T-helper 22 cell (primary cell): ENCODE measurements around the gene MOGAT2.
A peak's percentile ranks its signal among the peaks of the same experiment; 100 is the strongest.
"Not testable (repeated sequence)": the region's sequence is repeated elsewhere in the genome, so short reads cannot be mapped to it uniquely, and the experiment has no call there.

Experiments used
- DNase-seq: peaks from one replicate; pipeline ENCODE4 v3.0.0-alpha.2; 2020; ENCODE audit warnings: low read depth

Gene MOGAT2

DNA sequence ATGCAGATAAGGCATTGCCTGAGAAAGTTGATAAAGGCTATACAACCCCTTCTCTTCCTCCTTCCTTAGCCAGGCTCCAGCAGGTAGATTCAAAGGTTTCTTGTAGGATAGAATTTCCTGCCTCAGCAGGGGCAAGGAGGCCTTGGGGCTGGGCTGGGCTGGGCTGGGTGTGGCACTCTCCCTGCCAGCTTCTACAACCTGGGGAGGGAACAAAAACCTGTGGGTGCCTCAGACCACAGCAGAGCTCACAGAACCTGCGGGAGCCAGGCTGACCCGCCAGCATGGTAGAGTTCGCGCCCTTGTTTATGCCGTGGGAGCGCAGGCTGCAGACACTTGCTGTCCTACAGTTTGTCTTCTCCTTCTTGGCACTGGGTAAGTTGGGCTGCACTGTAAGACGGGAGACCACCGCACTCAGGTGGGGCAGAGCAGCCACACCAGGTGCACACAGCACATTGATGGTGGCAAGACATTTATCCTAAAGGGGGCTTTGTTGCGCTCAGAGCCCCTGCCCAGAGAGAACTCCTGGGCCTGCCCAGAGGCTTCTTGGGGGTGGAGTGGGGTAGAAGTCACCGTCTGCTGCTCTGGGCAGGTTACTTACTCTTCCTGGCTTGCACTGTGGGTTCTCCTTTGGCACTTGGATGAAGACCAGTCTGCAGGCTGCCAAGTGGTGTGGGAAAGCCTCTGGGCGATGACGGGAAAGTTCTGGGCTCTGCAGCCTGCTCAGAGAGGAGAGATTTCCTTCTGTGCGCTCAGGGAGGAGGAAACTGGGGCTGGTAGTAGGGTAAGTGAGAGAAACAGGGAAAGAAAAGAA, at the start of gene MOGAT2:
TSS of gene MOGAT2 (plus strand) at position 231 of the 811 bp plus-strand sequence. CDS start at position 282, 51 bp downstream.
- no peak for DNase-seq

DNA sequence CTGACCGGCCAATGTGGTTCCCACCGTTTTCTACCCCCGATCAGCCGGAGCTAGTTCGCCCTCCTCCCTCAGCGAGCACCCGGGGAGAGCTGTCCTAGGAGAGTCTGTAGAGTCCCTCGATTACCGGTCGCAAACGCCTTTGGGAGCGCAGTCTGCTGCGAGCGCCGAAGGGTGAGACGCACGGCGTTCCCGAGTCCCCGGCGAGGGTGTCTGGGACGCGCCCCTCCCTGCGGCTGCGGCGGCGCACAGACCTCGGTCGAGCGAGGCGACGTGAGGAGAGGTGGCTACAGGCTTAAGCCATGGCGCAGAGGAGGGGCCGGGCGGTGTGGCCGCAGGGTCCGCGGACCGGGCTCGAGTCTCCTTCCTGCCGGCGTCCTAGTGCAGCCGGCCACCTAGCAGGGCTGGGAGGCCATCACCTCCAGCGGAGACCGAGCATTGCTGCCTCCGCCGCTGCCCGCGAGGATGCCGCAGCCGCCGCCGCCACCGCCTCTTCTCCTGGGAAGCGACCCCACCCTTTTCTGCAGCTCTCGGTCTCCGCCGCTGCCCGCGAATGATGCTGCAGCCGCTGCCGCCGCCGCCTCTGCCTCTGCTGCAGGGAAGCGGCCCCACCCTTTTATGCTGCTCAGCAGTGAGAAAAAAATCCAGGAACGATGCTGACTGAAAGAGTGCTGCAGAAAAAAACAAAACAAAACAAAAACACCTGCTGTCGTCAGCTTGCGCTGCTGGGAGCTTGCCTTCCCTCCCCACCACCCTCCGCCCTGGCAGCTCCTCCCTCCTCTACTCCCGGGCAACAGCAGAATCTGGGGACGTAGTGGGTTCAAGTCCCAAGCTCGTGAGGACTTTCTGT, 49.0 kb upstream of the MOGAT2 start, which contains the start of gene MAP6:
TSS of gene MAP6 (minus strand) at position 588 of the 847 bp plus-strand sequence. CDS start 669 bp downstream, outside the sequence.
- no peak for DNase-seq

DNA sequence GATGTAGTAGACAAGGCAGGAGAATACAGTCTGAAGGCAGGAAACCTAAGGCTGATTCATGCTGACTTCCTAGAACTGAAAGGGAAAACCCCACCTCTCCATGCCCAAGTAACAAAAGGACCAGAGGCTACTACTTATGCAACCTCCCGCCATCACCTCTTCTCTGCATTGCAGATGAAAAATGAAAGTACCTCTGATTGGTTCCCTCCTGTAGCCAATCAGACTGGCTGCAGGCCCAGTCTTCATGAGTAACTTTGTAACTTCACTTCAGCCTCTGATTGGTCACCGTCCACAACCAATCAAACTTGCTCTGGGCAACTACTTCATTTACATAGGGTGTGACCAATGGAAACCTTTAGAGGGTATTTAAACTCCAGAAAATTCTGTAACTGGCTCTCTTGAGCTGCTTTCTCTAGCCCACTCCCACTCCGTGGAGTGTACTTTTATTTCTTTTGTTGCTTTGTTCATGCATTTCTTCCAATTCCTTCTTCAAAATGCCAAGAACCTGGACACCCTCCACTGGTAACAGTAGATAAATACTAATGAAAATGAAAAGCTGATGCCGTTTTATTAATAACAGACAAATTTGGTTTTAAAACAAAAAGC, 43.6 kb upstream of the MOGAT2 start:
- no peak for DNase-seq

DNA sequence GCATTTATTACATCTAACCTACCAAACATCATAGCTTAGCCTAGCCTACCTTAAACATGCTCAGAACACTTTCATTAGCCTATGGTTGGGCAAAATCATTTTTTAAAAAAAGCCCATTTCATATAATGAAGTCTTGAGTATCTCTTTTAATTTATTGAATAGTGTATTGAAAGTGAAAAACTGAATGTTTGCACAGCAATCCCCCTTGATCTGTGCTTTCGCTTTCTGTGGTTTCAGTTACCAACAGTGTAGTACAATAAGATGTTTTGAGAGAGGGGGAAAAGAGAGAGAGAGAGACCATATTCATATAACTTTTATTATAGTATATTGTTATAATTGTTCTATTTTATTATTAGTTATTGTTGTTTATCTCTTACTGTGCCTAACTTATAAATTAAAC, 40.4 kb upstream of the MOGAT2 start:
- no peak for DNase-seq

DNA sequence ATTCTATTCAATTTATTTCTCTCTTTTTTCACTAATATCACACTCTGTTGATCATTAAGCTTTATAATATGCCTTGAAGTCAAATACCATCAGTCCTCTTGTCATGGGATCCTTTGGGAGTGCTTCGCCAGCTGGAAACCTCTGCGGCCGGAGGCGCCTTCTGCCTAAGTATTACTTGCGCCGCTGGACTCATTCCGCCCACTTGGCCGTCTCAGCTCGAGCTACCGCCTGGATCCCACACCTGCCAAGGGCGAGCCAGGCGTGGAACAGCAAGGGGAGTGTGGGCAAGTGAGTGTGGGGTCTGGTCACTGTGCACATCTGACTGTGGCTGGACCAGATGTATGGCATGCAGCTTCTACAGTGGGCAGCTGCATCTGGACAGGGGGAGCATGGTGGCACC, 39.7 kb upstream of the MOGAT2 start:
- DNase-seq, result no peak

DNA sequence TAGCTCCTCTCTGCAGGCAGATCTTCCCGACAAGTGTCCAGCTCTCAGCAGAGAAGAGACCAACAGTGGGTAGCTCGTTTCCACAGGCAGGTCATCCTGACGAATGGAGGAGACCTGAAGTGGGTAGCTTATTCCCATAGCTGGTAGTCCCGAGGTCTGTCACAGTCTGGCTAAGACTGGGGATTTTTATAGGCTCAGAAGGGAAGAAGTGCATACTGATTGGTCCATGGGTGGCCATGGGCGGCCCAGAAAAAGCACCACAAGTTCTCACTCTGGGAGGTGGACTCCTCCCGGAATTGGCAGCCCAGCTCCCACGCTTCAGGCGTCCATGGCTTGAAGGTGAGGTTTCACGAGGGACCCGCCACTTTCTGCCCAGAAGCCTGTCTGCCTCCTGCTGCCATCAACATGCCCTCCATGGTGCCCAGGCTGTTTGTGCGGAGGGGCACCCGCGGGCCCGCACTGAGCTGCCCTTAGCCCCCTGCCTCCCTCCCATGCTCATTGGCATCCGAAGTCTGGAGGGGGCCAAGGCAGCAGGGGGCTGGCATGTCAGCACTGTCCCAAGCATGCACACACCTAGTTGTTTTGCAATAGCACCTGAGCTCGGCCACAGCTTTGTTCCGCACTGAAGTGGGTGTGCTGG, 38.9 kb upstream of the MOGAT2 start:
- DNase-seq, result no peak

DNA sequence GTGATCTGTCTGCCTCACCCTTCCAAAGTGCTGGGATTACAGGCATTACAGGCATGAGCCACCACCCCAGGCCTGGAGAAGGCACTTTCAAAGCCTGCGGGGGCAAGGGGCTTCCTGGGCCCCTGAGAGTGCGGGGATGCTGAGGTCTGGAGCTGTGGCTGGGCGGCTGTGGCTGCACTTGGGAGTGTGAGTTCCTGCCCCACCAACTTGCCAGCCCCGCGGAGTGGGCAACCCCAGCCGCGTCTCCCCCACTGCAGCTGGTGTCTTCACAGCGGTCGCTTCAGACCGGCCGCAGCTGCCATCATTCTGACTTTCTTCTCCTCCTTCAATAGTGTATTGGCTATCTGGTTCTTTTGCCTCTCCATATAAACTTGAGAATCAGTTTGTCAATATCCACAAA, 38.1 kb upstream of the MOGAT2 start:
- no peak for DNase-seq

DNA sequence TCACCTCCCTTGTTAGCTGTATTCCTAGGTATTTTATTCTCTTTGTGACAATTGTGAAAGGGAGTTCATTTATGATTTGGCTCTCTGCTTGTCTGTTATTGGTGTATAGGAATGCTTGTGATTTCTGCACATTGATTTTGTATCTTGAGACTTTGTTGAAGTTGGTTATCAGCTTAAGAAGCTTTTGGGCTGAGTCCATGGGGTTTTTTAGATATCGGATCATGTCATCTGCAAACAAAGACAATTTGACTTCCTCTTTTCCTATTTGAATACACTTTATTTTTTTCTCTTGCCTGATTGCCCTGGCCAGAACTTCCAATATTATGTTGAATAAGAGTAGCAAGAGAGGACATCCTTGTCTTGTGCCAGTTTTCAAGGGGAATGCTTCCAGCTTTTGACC, 33.8 kb upstream of the MOGAT2 start:
- DNase-seq, result not testable (repeated sequence)

DNA sequence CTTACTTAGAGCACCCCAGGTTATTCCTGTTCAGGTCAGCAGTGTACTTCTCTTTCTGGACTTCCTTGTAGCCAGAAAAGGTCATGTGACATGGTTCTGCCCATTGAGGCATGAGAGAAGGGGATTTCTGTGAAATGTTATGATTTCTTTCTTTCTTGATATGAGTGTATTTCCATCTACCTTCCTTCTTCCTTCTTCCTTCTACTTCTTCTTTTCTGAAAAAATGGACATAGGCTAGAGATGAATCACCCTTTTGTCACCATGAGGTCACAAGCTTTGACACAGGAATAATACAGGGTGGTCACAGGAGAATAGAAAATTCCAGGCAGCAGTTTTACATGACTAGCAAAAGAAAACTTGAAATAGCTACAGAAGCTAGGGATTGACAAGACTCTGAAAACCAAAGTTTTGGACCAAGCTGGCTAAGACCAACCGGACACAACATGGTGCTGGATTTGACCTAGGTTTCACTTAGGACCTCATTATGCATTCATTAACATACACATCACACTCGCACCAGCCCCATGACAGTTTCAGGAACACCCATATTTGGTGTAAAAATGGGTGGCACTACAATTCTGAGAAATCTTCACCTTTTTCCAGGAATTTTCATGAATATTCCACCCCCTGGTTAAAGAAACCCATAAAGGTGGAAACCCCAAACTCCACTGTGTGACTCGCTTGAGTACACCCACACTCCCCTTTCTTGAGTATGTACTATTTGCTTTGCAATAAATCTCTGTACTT, 27.6 kb upstream of the MOGAT2 start:
- no peak for DNase-seq

DNA sequence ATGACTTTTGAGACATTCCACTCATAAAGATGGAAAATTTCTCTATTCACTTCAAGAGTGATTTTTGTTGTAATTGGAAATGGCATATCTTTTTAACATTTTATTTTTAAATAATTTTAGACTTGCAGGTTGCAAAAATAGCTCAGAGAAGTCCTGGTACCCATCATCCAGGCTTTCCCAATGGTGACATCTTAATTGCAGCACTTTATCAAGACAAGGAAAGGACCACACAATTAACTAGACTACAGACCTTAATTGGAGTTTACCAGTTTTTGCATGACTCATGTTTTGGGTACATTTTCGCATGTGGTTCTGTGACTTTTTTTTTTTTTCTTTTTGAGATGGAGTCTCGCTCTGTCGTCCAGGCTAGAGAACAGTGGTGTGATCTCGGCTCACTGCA, 25.8 kb upstream of the MOGAT2 start:
- no peak for DNase-seq

DNA sequence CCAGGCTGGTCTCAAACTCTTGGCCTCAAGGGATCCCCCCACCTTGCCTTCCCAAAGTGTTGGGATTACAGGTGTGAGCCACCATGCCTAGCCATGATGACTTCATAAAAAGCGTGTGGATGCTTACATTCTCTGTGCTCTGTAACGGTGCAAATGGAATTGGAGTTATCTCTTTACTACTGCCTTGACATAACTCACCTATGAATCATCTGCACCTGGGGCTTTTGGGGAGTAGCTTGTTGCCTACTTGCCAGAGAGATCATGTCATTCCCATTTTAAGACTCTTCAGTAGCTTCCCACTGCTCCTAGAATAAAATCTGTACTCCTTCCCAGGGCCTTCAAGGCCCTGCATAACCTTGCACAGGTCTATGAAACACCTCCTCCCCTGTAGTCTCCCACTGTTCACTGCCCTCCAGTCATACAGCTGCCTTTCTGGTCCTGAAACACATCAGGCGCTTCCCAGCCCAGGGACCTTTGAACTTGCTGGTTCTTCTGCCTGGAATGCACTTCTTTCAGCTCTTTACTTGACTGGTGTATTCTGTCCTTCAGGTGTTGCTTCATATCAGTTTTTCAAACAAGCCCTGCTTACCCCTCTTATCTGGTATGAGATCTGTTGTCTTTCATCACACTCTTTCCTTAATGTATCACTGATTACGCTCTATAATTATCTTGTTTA, 19.6 kb upstream of the MOGAT2 start:
- no peak for DNase-seq

DNA sequence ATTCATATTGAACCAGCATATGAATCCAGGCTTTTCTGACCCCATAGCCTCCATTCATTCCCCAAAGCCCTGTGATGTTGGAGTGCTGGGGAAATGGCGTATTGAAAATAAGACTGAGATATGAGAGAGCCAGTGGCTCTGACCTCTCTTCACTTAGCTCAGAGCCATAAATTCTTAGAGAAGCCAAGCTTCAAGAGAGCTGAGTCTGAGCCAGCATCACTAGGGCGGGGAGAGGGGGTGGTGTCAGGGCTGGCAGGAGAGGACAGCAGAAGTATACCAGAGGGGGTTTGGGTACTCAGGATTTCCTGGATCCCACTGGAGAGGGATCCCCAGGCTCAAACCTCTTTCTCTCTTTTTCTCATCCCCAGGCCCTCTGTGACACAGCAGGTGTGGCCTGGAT, 16.7 kb upstream of the MOGAT2 start:
- no peak for DNase-seq

DNA sequence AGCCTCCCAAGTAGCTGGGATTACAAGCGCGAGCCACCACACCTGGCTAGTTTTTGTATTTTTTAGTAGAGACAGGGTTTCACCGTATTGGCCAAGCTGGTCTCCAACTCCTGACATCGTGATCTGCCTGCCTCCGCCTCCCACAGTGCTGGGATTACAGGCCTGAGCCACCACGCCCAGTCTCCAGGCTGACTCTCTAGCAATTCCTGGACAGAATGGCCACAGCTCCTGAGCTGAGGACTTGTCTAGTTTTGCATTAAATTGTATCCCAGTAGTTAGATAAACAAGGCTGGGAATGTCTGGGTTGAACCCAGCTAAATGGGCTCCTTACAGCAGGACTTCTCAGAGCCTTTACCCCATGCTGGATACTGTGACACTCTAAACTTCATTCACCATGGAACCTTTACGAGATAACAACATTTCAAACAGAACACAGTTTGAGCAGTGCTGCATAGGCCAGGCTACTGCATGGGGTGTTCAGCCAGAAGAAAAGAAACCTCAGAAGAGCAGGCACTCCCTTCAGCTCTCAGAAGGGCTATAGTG, 13.9 kb upstream of the MOGAT2 start:
- DNase-seq, result no peak

DNA sequence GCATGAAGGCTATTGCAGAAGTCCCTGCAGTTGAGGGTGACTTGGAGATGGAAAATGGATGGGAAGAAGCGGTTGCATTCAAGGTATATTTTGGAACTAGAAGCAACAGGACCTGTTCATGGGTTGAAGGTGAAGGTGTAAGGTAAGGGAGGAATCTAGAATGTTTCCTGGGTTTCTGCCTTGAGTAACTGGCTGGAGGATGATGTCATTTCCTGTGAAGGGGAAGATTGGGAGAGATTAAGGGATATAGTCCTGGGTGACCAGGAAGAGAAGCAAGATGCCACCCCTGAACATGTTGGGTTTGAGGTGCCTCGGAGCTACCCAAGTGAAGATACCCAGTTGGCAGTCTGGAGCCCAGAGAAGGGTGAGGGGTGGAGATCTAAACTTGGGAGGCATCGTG, 12.1 kb upstream of the MOGAT2 start:
- DNase-seq, result no peak

DNA sequence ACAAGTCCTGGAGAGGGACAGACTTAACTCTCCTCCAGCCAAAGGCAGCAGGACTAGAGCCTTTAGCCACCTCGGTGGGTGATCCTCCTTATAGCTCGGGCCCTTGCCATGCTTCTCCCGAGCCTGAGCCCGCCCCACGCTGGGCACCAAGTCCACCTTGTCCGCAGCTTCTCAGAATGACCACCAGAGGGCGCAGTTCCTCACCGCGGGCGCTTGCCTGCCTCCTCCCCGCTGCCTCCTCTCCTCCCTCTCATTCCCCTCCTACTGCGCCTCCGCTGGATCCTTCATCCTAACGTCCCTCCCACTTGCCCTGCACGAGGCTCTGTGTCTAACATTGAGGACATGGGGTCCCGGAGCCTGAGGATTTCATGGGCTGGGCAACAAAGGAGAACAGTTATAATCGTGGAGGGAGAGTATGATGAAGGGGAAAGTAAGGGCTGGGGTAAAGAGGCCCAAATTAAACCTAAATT, 11.3 kb upstream of the MOGAT2 start:
- DNase-seq, result peak; percentile 23

DNA sequence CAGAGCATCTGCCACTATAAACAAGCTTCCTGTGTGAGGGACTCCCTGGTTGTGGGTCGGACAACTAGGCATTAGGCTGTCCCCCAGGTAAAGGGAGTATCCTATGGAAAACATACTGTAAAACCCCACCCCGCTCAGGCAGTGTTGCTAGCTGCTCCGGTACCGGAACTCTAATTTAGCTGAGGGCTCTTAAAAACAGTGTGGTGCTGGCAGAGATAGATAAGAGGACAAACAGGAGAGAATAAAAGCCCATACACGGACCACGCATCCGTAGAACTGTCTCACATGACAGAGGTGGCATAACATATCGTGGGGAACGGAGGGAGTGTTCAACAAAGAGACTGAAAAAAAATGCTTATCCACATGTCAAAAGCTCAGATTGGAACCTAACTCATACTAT, 3.4 kb upstream of the MOGAT2 start:
- DNase-seq, result no peak

DNA sequence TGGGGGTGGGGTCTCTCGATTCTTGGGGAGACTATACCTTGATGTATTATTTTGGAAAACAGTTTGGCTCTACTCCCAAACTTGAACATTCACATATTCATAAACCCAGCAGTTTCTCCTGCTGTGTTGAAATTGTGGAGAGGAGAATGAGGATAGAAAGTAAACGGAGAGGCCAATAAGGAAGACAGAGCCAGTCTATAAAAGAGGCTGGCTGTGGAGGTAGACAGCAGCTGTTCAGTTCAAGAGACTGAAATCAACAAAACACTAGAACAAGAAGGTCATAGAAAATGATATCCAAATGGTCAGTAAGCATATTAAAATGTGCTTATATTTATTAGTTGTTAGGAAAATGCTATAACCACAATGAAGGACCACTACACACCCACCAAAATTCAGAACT, 1.9 kb upstream of the MOGAT2 start:
- DNase-seq, result no peak

DNA sequence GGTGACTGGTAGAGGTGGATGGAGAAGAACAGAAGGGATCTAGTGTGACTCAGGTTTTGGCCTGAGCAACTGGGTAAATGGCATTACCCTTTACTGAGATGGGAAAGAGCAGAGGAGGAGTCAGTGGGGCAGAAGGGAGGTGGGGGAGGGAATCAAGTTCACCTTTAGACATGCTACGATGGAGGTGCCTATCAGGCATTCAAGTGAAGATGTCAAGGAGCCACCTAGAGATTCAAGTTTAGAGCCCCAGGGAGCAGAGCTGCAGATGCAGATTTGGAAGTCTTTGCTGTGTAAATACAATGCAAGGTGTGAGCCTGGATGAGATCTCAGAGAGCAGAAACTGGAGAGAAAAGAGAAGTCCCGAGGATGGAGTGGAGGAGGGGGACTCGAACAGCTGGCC, 979 bp upstream of the MOGAT2 start:
- no peak for DNase-seq

DNA sequence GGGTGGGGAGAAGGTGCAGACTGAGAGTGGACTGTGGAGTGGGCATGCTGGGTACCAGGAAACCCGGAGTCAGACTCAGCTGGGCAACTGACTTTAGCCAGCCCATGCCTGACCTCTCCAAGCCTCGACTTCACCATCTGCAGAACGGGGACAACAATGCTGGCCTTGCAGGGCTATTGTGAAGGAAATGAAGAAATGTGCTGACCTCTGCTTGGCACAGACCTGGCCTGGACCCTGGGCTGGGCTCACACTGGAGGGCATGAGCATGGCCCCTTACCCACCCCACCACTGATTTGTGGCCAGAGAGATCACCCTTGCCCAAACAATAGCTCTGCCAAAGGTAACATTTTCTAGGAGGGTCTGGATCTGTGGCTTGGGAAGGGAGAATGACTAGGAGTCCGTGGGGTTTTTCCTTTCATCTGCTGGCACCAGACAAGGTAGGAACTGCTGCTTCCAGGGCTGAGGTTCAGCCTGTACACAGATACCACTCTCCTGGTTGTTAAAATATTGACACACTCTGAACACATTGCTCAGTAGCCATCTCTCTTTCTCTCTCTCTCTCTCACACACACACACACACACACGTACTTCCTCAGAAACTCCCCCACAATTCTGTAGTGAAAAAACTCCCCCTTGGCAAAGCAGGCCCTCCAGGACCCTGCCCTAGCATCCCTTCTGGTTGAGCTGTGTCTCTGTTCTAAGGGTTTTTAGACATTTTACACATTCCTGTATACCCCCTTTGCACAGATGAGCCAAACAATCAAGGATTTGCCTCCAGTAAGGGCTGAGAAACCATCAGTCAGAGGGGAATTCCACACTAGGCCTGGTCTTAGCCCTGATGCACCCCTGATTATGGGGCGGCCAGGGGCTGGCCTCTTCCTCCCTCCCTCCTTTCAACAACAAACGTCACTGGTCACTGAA, 1.0 kb downstream of the MOGAT2 start:
- no peak for DNase-seq
